ENCODE measurements around the gene LAP3. TPM values are rescaled to one million over a fixed set of nuclear protein-coding genes. Genes with fewer than 3 reads are reported as not detected.
"Not testable (repeated sequence)": the region's sequence is repeated elsewhere in the genome, so short reads cannot be mapped to it uniquely, and the experiment has no call there.

The LAP3 gene
- total RNA-seq = 100 to 1,000 TPM; 147 to 154 TPM

DNA sequence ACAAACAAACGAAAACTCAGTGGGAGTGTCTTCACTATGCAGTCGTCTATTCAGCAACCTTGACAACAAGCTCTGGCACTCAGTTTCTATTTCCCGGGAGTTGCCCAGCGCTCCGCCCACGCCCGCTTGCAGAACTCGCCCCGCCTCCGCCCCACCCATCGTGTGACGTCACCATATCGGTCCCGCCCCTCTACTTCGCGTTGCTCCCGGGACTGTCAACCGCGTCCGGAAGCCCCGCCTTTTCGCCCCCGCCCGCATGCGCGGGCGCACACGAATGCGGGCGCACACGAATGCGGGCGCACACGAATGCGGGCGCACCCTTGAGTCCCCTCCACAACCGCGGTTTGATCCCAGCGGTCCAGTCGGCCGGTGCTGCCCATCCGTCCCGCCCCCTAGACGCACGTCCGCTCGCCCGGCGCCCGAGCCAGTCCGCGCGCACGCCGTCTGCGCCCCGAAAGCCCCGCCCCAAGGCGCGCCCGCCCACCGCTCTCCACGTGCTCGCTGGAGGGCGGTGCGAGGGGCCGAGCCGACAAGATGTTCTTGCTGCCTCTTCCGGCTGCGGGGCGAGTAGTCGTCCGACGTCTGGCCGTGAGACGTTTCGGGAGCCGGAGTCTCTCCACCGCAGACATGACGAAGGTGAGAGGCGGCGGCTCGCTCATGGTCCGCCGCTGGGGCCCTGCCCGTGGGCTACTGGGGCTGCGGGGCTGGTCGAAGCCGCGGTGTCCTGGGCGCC is at the start of gene LAP3:
TSS of gene LAP3 (plus strand) at position 267 of the 733 bp plus-strand sequence. CDS start at position 535, 268 bp downstream.
- H3K27ac Mint-ChIP-seq = peak within 1 kb of the TSS; percentile 99
- POLR2A ChIA-PET = interaction anchor here (0.6 to 4.5 kb wide), 16 partner anchors 8 to 1965 kb away, joined by 3 to 79 read pairs (median 3); partner anchors contain the start of genes DCAF16, LCORL, MED28 and NCAPG
- no peaks in the 10 kb centered on the region for H3K27me3 Mint-ChIP-seq (ENCODE audit: low read depth)
- no peaks in the 10 kb centered on the region for H3K9me3 Mint-ChIP-seq (ENCODE audit: insufficient read depth)
- CTCF ChIA-PET = interaction anchor here (0.7 to 3.4 kb wide), 4 partner anchors 28 to 240 kb away, joined by 3 to 22 read pairs (median 6); no protein-coding TSS in a partner anchor
- peak; percentile 99 for DNase-seq
- peaks cover 43% of the 10 kb centered on the region for H3K4me1 Mint-ChIP-seq (ENCODE audit: low read depth)
- H3K4me3 Mint-ChIP-seq = peak within 1 kb of the TSS; percentile 95
- H3K36me3 Mint-ChIP-seq (ENCODE audit: low read depth) = peaks cover 43% of the 10 kb centered on the region
- ATAC-seq = peak; percentile 88

DNA sequence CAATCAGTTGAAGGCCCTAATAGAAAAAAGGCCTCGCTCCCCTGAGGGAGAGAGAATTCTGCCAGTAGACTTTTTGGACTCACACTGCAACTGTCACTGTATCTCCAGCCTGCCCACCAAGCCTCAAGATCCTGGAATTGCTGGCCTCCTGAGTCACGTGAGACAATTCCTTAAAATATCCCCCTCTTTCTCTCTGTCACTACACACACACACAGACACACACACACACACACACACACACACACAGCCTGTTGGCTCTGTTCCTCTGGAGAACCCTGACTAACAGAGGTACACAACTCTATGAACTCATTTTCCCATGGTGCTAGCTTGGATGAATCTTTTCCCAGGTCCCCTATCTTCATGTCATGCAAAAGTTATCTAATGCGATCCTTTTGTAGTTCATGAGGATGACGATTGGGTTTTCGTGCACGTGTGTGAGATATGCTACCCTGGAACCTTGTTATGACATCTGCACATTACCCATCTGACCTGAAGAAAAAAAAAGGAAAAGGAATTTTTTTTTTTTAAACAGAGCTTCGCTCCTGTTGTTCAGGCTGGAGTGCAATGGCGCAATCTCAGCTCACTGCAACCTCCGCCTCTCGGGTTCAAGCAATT is 48.3 kb upstream of the LAP3 start:
- H3K9me3 Mint-ChIP-seq (ENCODE audit: insufficient read depth) = no peaks in the 10 kb centered on the region
- H3K27ac Mint-ChIP-seq = no peak overlapping the region
- DNase-seq = no peak
- CTCF ChIA-PET = interaction anchor here (2.8 kb wide), 1 partner anchor 20 kb away, joined by 9 read pairs; no protein-coding TSS in a partner anchor
- H3K4me3 Mint-ChIP-seq = no peak overlapping the region
- POLR2A ChIA-PET = no interaction called here
- no peaks in the 10 kb centered on the region for H3K36me3 Mint-ChIP-seq (ENCODE audit: low read depth)
- ATAC-seq = no peak
- H3K4me1 Mint-ChIP-seq (ENCODE audit: low read depth) = no peaks in the 10 kb centered on the region
- H3K27me3 Mint-ChIP-seq (ENCODE audit: low read depth) = peaks cover 15% of the 10 kb centered on the region

DNA sequence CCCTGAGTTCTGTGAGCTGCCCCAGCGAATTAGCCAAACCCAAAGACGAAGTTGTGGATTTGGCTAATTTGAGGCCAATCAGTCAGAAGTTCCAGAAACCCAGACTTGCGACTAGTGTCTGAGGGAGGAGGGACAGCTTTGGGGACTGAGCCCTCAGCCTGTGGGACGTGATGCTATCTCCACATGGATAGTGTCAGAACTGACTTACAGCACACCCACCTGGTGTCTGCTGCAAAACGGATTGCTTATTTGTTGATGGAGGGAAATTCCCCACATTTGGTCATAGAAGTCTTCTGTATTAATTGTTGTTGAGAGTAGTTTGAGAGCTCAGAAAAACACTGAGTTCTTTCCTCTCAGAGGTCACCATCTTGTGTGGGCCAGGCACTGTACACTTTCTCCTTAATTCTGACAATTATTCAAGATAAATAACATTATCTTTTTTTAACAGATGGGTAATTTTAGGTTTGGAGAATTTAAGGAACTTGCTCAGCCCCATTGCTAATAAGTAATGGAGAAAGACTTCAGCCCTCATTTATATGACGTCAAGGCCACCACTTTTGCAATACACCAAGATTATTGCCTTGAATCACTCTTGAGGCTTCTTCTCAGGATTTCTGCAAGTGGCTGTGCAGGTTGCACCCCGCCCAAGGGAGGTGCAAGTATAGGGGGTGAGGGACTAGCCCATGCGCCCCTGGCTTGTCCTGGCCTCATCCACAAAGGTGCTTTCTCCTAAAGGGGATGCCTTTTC is 45.3 kb upstream of the LAP3 start:
- ChIA-PET CTCF (interaction anchor here (1.2 to 2.0 kb wide), 2 partner anchors 17 to 104 kb away, joined by 3 to 8 read pairs; no protein-coding TSS in a partner anchor), POLR2A (no interaction called here)
- Mint-ChIP-seq H3K4me1 (ENCODE audit: low read depth) (peaks cover 2% of the 10 kb centered on the region), H3K9me3 (ENCODE audit: insufficient read depth) (no peaks in the 10 kb centered on the region), H3K36me3 (ENCODE audit: low read depth) (no peaks in the 10 kb centered on the region), H3K27ac (no peak overlapping the region), H3K27me3 (ENCODE audit: low read depth) (peaks cover 15% of the 10 kb centered on the region), H3K4me3 (no peak overlapping the region)
- ATAC-seq (no peak), DNase-seq (no peak)

DNA sequence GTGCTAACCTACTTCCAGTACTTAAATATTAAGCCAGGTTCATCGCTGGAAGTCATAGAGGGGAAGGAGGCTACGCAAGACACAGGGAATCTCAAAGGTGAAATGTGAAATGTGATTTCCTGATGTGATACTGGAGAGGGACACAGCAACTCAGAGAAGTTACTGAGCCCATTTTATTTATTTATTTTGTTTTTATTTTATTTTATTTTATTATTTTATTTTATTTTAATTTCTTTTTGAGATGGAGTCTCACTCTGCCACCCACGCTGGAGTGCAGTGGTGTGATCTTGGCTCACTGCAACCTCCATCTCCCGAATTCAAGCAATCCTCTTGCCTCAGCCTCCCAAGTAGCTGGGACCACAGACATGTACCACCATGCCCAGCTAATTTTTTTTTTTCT is 42.3 kb upstream of the LAP3 start:
- Mint-ChIP-seq H3K9me3 (ENCODE audit: insufficient read depth) (no peaks in the 10 kb centered on the region), H3K4me1 (ENCODE audit: low read depth) (peaks cover 2% of the 10 kb centered on the region), H3K36me3 (ENCODE audit: low read depth) (no peaks in the 10 kb centered on the region), H3K27ac (no peak overlapping the region), H3K4me3 (no peak overlapping the region), H3K27me3 (ENCODE audit: low read depth) (peaks cover 8% of the 10 kb centered on the region)
- ATAC-seq = no peak
- DNase-seq = no peak
- POLR2A ChIA-PET = no interaction called here
- CTCF ChIA-PET = interaction anchor here (0.8 to 2.1 kb wide), 2 partner anchors 8 to 14 kb away, joined by 3 to 8 read pairs; no protein-coding TSS in a partner anchor

DNA sequence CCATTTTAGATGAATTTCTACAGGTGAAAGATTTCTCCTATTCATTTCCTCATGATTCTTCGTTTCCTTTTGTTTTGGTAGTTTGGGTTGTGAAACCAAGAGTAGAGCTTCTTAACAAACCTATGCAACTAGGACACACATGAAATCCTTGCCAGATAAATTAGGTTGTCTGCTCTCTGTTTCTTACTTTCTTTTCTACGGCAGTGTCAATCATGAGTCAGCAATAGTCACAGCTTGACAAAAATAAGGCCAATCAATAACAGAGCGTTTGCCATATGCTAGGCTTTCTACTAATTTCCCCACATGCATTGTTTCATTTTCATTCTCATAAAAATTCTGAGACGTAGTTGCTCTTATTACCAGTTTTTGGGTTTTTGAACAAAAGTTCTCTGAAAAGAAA is 41.8 kb upstream of the LAP3 start:
- H3K27me3 Mint-ChIP-seq (ENCODE audit: low read depth) = peaks cover 10% of the 10 kb centered on the region
- ChIA-PET CTCF (interaction anchor here (0.8 to 2.1 kb wide), 2 partner anchors 9 to 13 kb away, joined by 3 to 8 read pairs; no protein-coding TSS in a partner anchor), POLR2A (no interaction called here)
- no peak overlapping the region for H3K4me3 Mint-ChIP-seq
- no peaks in the 10 kb centered on the region for H3K9me3 Mint-ChIP-seq (ENCODE audit: insufficient read depth)
- no peak overlapping the region for H3K27ac Mint-ChIP-seq
- DNase-seq (no peak), ATAC-seq (no peak)
- H3K36me3 Mint-ChIP-seq (ENCODE audit: low read depth) = no peaks in the 10 kb centered on the region
- peaks cover 2% of the 10 kb centered on the region for H3K4me1 Mint-ChIP-seq (ENCODE audit: low read depth)

DNA sequence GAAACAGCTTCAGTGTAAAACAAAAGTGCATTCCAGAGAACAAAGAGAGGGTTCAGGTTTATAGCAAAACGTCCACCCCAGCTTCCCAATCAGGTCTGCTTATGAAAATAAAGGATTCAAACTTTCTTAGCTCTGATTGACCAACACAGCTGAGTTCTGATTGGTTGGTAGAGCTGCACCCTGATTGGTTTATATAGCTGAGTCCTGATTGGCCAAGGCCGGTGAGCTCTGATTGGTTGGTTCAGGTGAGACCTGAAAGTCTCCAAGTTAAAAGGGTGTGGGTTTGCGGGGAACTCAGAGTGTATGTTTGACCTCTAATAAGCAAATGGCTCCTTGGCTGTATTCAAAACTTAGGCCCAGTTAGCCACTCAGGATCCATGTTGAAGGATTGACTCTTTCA is 41.1 kb upstream of the LAP3 start:
- no peak for ATAC-seq
- POLR2A ChIA-PET = no interaction called here

DNA sequence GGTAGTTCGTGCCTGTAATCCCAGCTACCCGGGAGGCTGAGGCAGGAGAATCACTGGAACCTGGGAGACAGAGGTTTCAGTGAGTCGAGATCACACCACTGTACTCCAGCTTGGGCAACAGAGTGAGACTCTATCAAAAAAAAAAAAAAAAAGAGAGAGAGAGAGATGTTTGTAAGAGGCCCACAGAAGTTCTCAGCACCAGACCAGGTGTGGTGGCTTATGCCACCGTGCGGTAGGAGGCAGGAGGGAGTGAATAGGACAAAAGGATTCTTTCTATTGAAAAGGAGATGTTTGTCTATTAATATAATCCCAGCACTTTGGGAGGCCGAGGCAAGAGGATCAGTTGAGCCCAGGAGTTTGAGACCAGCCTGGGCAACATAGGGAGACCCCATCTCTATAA is 39.9 kb upstream of the LAP3 start:
- ATAC-seq; H3K27ac Mint-ChIP-seq; H3K4me3 Mint-ChIP-seq; H3K4me1 Mint-ChIP-seq (ENCODE audit: low read depth); POLR2A ChIA-PET; CTCF ChIA-PET; DNase-seq; H3K9me3 Mint-ChIP-seq (ENCODE audit: insufficient read depth); H3K36me3 Mint-ChIP-seq (ENCODE audit: low read depth): not testable (repeated sequence)
- H3K27me3 Mint-ChIP-seq (ENCODE audit: low read depth) = peaks cover 18% of the 10 kb centered on the region

More for the DNA sequence above, 41.1 kb upstream of the LAP3 start:
- Mint-ChIP-seq H3K27ac (no peak overlapping the region), H3K9me3 (ENCODE audit: insufficient read depth) (no peaks in the 10 kb centered on the region), H3K4me1 (ENCODE audit: low read depth) (peaks cover 2% of the 10 kb centered on the region), H3K27me3 (ENCODE audit: low read depth) (peaks cover 11% of the 10 kb centered on the region), H3K4me3 (no peak overlapping the region), H3K36me3 (ENCODE audit: low read depth) (no peaks in the 10 kb centered on the region)
- CTCF ChIA-PET = interaction anchor here (2.1 kb wide), 1 partner anchor 13 kb away, joined by 8 read pairs; no protein-coding TSS in a partner anchor
- no peak for DNase-seq

DNA sequence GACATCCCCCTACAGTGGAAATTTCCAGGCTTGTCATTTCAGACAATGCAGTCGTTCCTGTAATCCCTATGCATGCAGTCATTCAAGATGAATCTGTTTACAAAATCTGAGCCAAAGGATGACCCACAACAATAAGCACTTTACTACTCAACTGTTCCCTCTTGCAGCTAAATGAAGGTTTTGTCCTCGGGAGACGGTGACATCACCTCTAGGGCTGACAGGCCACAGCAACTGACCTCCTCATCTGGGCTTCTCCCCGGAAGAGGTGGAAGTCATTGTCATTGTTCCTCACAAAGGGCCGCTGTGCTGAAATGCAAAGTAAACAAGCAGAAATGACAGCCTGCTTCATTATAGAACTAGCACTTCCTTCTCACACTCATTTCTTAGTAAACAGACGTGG is 32.8 kb upstream of the LAP3 start:
- Mint-ChIP-seq H3K27ac (no peak overlapping the region), H3K27me3 (ENCODE audit: low read depth) (peaks cover 23% of the 10 kb centered on the region), H3K36me3 (ENCODE audit: low read depth) (no peaks in the 10 kb centered on the region), H3K4me1 (ENCODE audit: low read depth) (peaks cover 6% of the 10 kb centered on the region), H3K4me3 (no peak overlapping the region), H3K9me3 (ENCODE audit: insufficient read depth) (no peaks in the 10 kb centered on the region)
- DNase-seq = no peak
- no peak for ATAC-seq
- ChIA-PET CTCF (no interaction called here), POLR2A (no interaction called here)

DNA sequence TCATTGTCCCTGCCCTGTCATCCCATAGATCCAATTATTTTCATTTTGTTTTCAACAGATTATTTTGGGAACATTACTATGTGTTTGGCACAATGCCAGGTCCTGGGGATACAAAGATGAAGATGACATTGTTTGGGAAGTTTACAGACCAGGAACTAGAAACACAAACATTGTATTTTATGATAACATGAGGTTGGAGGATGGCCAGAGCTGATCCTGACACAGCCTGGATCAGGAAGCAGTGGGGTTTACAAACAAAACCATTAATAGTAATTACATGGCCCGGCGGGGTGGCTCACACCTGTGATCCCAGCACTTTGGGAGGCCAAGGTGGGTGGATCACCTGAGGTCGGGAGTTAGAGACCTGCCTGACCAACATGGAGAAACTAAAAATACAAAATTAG is 32.2 kb upstream of the LAP3 start:
- peaks cover 9% of the 10 kb centered on the region for H3K4me1 Mint-ChIP-seq (ENCODE audit: low read depth)
- no peaks in the 10 kb centered on the region for H3K9me3 Mint-ChIP-seq (ENCODE audit: insufficient read depth)
- H3K27me3 Mint-ChIP-seq (ENCODE audit: low read depth) = peaks cover 23% of the 10 kb centered on the region
- CTCF ChIA-PET = interaction anchor here (1.1 kb wide), 1 partner anchor 265 kb away, joined by 4 read pairs; no protein-coding TSS in a partner anchor
- ATAC-seq (no peak), DNase-seq (no peak)
- POLR2A ChIA-PET = no interaction called here
- no peak overlapping the region for H3K4me3 Mint-ChIP-seq
- no peaks in the 10 kb centered on the region for H3K36me3 Mint-ChIP-seq (ENCODE audit: low read depth)
- no peak overlapping the region for H3K27ac Mint-ChIP-seq

DNA sequence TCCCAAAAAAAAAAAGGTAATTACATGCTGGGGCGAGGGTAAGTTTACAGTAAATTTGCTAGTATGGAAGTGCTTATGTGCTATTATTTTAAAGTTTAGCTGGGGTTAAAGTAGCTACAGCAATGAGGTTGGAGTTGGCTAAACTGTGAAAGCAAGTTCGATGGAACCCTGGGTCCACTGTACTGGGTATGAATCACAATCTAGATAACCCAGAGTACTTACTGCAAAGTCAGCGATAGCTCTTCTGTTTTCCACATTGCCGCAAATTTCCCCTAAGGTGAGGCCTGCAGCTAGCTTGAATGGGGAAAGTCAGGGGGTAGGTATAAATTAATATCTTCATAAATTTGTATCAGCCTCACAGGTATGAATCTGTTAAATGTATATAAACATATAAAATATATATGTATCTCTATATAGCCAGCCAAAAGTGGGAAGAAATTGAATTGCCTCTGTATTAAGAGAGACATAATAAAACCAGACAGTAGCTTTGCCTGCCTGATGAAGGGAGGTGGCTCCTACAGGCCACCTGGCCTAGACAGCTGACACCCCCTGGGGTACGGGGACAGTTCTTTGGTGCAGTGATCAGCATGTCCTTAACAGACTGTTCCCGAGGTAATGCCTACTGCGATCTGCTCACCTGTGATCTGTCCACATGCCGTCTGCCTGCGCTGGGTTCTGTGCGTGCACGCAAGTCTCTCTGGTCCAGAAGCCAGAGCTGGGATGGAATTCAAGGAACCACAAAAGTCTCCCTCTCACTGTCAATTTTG is 31.4 kb upstream of the LAP3 start:
- CTCF ChIA-PET = interaction anchor here (1.1 kb wide), 1 partner anchor 264 kb away, joined by 4 read pairs; no protein-coding TSS in a partner anchor
- H3K36me3 Mint-ChIP-seq (ENCODE audit: low read depth) = no peaks in the 10 kb centered on the region
- peaks cover 20% of the 10 kb centered on the region for H3K27me3 Mint-ChIP-seq (ENCODE audit: low read depth)
- H3K9me3 Mint-ChIP-seq (ENCODE audit: insufficient read depth) = no peaks in the 10 kb centered on the region
- no peak overlapping the region for H3K4me3 Mint-ChIP-seq
- H3K27ac Mint-ChIP-seq = no peak overlapping the region
- DNase-seq = no peak
- ATAC-seq = no peak
- peaks cover 9% of the 10 kb centered on the region for H3K4me1 Mint-ChIP-seq (ENCODE audit: low read depth)
- POLR2A ChIA-PET = interaction anchor here (1.1 kb wide), 1 partner anchor 266 kb away, joined by 3 read pairs; the partner anchor contains the start of gene NCAPG

DNA sequence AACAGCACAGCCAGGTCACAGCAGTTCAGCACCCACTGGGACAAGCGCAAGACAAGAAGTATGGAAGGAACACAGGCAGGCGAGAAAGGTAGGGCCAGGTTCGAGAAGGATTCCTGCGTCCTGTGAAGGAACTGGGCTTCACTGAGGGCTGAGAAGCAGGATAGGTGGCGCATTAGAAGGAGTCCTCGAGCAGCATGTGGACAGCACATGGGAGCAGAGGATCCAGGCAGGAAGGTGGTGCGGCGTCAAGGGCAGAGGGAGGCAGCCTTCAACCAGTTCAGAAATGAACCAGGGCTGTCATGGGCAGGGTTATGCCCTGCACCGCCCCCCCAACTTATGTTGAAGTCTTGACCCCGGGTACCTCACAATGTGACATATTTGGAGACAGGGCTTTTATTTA is 30.8 kb upstream of the LAP3 start:
- Mint-ChIP-seq H3K27ac (no peak overlapping the region), H3K4me3 (no peak overlapping the region), H3K9me3 (ENCODE audit: insufficient read depth) (no peaks in the 10 kb centered on the region), H3K27me3 (ENCODE audit: low read depth) (peaks cover 18% of the 10 kb centered on the region), H3K36me3 (ENCODE audit: low read depth) (no peaks in the 10 kb centered on the region), H3K4me1 (ENCODE audit: low read depth) (peaks cover 9% of the 10 kb centered on the region)
- POLR2A ChIA-PET = interaction anchor here (1.1 kb wide), 1 partner anchor 265 kb away, joined by 3 read pairs; the partner anchor contains the start of gene NCAPG
- DNase-seq = no peak
- no peak for ATAC-seq
- CTCF ChIA-PET = no interaction called here
